Measurements from ENCODE around the gene GOLGA6B.
"Not testable (repeated sequence)": the region's sequence is repeated elsewhere in the genome, so short reads cannot be mapped to it uniquely, and the experiment has no call there.

DNA sequence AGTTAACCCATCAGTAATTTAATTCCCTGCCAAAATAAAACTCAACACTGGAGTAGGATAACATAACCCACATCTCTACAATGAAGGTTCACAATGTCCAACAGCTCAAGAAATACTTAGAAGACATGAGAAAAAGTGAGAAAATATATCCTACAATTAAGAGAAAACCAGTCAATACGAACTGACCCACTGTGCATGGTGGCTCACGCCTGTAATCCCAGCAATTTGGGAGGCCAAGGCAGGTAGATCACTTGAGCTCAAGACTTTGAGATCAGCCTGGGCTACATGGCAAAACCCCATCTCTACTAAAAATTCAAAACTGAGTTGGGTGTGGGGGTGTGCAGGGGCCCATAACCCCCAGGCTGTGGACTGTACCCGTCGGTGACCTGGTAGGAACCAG lies 30.6 kb upstream of the GOLGA6B start:
- TF ChIP-seq, protein P1, sequence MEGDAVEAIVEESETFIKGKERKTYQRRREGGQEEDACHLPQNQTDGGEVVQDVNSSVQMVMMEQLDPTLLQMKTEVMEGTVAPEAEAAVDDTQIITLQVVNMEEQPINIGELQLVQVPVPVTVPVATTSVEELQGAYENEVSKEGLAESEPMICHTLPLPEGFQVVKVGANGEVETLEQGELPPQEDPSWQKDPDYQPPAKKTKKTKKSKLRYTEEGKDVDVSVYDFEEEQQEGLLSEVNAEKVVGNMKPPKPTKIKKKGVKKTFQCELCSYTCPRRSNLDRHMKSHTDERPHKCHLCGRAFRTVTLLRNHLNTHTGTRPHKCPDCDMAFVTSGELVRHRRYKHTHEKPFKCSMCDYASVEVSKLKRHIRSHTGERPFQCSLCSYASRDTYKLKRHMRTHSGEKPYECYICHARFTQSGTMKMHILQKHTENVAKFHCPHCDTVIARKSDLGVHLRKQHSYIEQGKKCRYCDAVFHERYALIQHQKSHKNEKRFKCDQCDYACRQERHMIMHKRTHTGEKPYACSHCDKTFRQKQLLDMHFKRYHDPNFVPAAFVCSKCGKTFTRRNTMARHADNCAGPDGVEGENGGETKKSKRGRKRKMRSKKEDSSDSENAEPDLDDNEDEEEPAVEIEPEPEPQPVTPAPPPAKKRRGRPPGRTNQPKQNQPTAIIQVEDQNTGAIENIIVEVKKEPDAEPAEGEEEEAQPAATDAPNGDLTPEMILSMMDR (IDR thresholded peaks at IDR 0.05; ENCODE audit: borderline replicate concordance, extremely low read depth, low read length, poor library complexity, severe bottlenecking) = not testable (repeated sequence)
- not testable (repeated sequence) for TF ChIP-seq EZH2 (IDR thresholded peaks at IDR 0.05; ENCODE audit: borderline replicate concordance, low read depth, low read length, severe bottlenecking)

All from DND-41 (cell line).